ENCODE data around the gene TMCC2. TPM values are rescaled to one million over a fixed set of nuclear protein-coding genes. Genes with fewer than 3 reads are reported as not detected.

TMCC2 gene
- total and polyA plus RNA-seq, 12 donors, result 0.62 to 2.6 (median 1.8) TPM

- Histone ChIP-seq H3K27ac (peak overlapping the region in 4 of 10 donors; percentile 6 to 45 (median 15)), H3K27me3 (no peaks in the 10 kb centered on the region), H3K36me3 (no peaks in the 10 kb centered on the region), H3K9me3 (no peaks in the 10 kb centered on the region), H3K4me1 (peaks cover 28 to 49% (median 40%) of the 10 kb centered on the region in 9 donors), H3K4me3 (no peak overlapping the region)
- WGBS, 2 donors, result 25 to 31% methylated on average over 8 of the region's 8 CpGs
- TF ChIP-seq CTCF (IDR thresholded peaks at IDR 0.05), result peak; percentile 92 to 99 (median 95)
- intact Hi-C loops (cut with DNase I), result loop anchor here (1.0 to 10.0 kb wide), 15 partner anchors 27 to 449 kb away; partner anchors contain the start of genes RBBP5 (in 3 of the 10) and DSTYK (in 1 of the 10)
- ATAC-seq (peak; percentile 86 to 94 (median 92)), DNase-seq (peak; percentile 90 to 91)
Observed at GRCh38 chr1:205255941-205256780, 28.4 kb downstream of the TMCC2 start.

GRCh38 chr1:205256951-205257625 lies 29.3 kb downstream of the TMCC2 start:
- intact Hi-C loops (cut with DNase I), result loop anchor here (1.0 to 10.0 kb wide), 15 partner anchors 28 to 450 kb away; partner anchors contain the start of genes RBBP5 (in 3 of the 10) and DSTYK (in 1 of the 10)
- H3K36me3 ChIP-seq, result no peaks in the 10 kb centered on the region
- no peak for DNase-seq
- no peak overlapping the region for H3K4me3 ChIP-seq
- peaks cover 28 to 59% (median 50%) of the 10 kb centered on the region in 9 donors for H3K4me1 ChIP-seq
- no peak for TF ChIP-seq CTCF (IDR thresholded peaks at IDR 0.05)
- H3K9me3 ChIP-seq, result no peaks in the 10 kb centered on the region
- no peak overlapping the region for H3K27ac ChIP-seq
- 93 to 94% methylated on average over 19 of the region's 19 CpGs for WGBS, 2 donors
- no peak for ATAC-seq
- H3K27me3 ChIP-seq, result no peaks in the 10 kb centered on the region

GRCh38 chr1:205257735-205258134 lies 30.0 kb downstream of the TMCC2 start:
- H3K27ac ChIP-seq, result no peak overlapping the region
- H3K9me3 ChIP-seq, result no peaks in the 10 kb centered on the region
- WGBS, 2 donors, result 70 to 80% methylated on average over 2 of the region's 2 CpGs
- H3K4me1 ChIP-seq, result peaks cover 28 to 65% (median 56%) of the 10 kb centered on the region in 9 donors
- H3K4me3 ChIP-seq, result no peak overlapping the region
- intact Hi-C loops (cut with DNase I), result loop anchor here (2.0 to 10.0 kb wide), 13 partner anchors 29 to 450 kb away; partner anchors contain the start of genes RBBP5 (in 3 of the 10) and DSTYK (in 1 of the 10)
- no peaks in the 10 kb centered on the region for H3K36me3 ChIP-seq
- DNase-seq (no peak), ATAC-seq (no peak)
- H3K27me3 ChIP-seq, result no peaks in the 10 kb centered on the region
- no peak for TF ChIP-seq CTCF (IDR thresholded peaks at IDR 0.05)

GRCh38 chr1:205258261-205258691 lies 30.5 kb downstream of the TMCC2 start:
- TF ChIP-seq CTCF (IDR thresholded peaks at IDR 0.05), result no peak
- 67 to 79% methylated on average over 7 of the region's 7 CpGs for WGBS, 2 donors
- peaks cover 28 to 70% (median 61%) of the 10 kb centered on the region in 9 donors for H3K4me1 ChIP-seq
- no peaks in the 10 kb centered on the region for H3K9me3 ChIP-seq
- DNase-seq (no peak), ATAC-seq (no peak)
- H3K4me3 ChIP-seq, result no peak overlapping the region
- intact Hi-C loops (cut with DNase I), result loop anchor here in 9 of 10 donors (5.0 to 10.0 kb wide), 10 partner anchors 46 to 451 kb away; partner anchors contain the start of genes RBBP5 (in 2 of the 9) and DSTYK (in 1 of the 9)
- H3K36me3 ChIP-seq, result no peaks in the 10 kb centered on the region
- no peak overlapping the region for H3K27ac ChIP-seq
- no peaks in the 10 kb centered on the region for H3K27me3 ChIP-seq

Measured in heart right ventricle (tissue), 16 donors.